Left forelimb (tissue), 1 donor: ENCODE results near the gene SSX2.
"Not testable (repeated sequence)": the region's sequence is repeated elsewhere in the genome, so short reads cannot be mapped to it uniquely, and the experiment has no call there.

ENCODE experiments used
- DNase-seq: peaks from one replicate; pipeline ENCODE4 v3.0.0-alpha.2; 2018; ENCODE audit warnings: low spot score

SSX2 gene

GRCh38 chrX:52707078-52707477 lies at the start of gene SSX2:
Gene SSX2 (minus strand): TSS chrX:52707178. CDS start chrX:52705749, 1,429 bp downstream.
- DNase-seq: not testable (repeated sequence)

GRCh38 chrX:52750952-52751351 lies 44.0 kb upstream of the SSX2 start, which contains the start of gene SSX2B:
Gene SSX2B (plus strand): TSS chrX:52751252. CDS start chrX:52752681, 1,429 bp downstream.
- not testable (repeated sequence) for DNase-seq

GRCh38 chrX:52692034-52692433 lies 14.9 kb downstream of the SSX2 start:
- DNase-seq: not testable (repeated sequence)

GRCh38 chrX:52662218-52662617 lies 44.8 kb downstream of the SSX2 start:
- not testable (repeated sequence) for DNase-seq

- not testable (repeated sequence) for DNase-seq
These were observed 51.5 kb downstream of the SSX2 start for GRCh38 chrX:52655475-52655874.

GRCh38 chrX:52654800-52655199 lies 52.2 kb downstream of the SSX2 start, which contains the start of gene SSX7:
Gene SSX7 (minus strand): TSS chrX:52654900. CDS start chrX:52653472, 1,428 bp downstream.
- not testable (repeated sequence) for DNase-seq

- not testable (repeated sequence) for DNase-seq
These were observed 56.3 kb downstream of the SSX2 start for GRCh38 chrX:52650676-52651075.

- DNase-seq: not testable (repeated sequence)
These were observed 58.0 kb downstream of the SSX2 start for GRCh38 chrX:52648956-52649355.
